GM21367 (cell line): Measurements from ENCODE around the gene HEYL.

ENCODE experiments used
- ATAC-seq: cut with Tn5 transposase; IDR thresholded peaks from one replicate; pipeline ENCODE4 v1.9.1; 2021; ENCODE audit not compliant: unreplicated experiment

Gene HEYL

GRCh38 chr1:39640861-39641260 is 1.4 kb upstream of the HEYL start:
- no peak for ATAC-seq

GRCh38 chr1:39638965-39639304 is 508 bp downstream of the HEYL start:
- no peak for ATAC-seq

- no peak for ATAC-seq
These were observed 2.1 kb downstream of the HEYL start for GRCh38 chr1:39637361-39637760.

- ATAC-seq: no peak
These were observed 3.6 kb downstream of the HEYL start for GRCh38 chr1:39635871-39636210.

GRCh38 chr1:39635205-39635870 is 4.1 kb downstream of the HEYL start:
- ATAC-seq: no peak

GRCh38 chr1:39633422-39633821 is 6.0 kb downstream of the HEYL start:
- no peak for ATAC-seq

- ATAC-seq: no peak
These were observed 6.6 kb downstream of the HEYL start for GRCh38 chr1:39632682-39633417.

GRCh38 chr1:39632323-39632681 is 7.1 kb downstream of the HEYL start:
- ATAC-seq: no peak

- ATAC-seq: no peak
These were observed 7.8 kb downstream of the HEYL start for GRCh38 chr1:39631361-39632322.

- ATAC-seq: no peak
These were observed 10.6 kb downstream of the HEYL start for GRCh38 chr1:39628807-39629350.

- no peak for ATAC-seq
These were observed 12.8 kb downstream of the HEYL start for GRCh38 chr1:39626646-39627045.

GRCh38 chr1:39625462-39626273 is 13.8 kb downstream of the HEYL start:
- ATAC-seq: no peak

GRCh38 chr1:39625009-39625408 is 14.4 kb downstream of the HEYL start:
- ATAC-seq: no peak

- ATAC-seq: no peak
These were observed 16.4 kb downstream of the HEYL start for GRCh38 chr1:39623053-39623452.

GRCh38 chr1:39622427-39622826 is 17.0 kb downstream of the HEYL start:
- ATAC-seq: no peak

- no peak for ATAC-seq
These were observed 18.7 kb downstream of the HEYL start for GRCh38 chr1:39620659-39621165.

GRCh38 chr1:39617488-39618049 is 21.9 kb downstream of the HEYL start:
- no peak for ATAC-seq

- no peak for ATAC-seq
These were observed 24.3 kb downstream of the HEYL start for GRCh38 chr1:39615086-39615673.

GRCh38 chr1:39614488-39614887 is 25.0 kb downstream of the HEYL start:
- ATAC-seq: no peak

- ATAC-seq: no peak
These were observed 26.2 kb downstream of the HEYL start for GRCh38 chr1:39613250-39613649.
